ENCODE measurements around the gene NUP85. TPM values are rescaled to one million over a fixed set of nuclear protein-coding genes. Genes with fewer than 3 reads are reported as not detected.
A peak's percentile ranks its signal among the peaks of the same experiment; 100 is the strongest.

NUP85 gene
- total and polyA plus RNA-seq, 2 experiments from 2014 or later, result 26.2 to 44.0 TPM

DNA sequence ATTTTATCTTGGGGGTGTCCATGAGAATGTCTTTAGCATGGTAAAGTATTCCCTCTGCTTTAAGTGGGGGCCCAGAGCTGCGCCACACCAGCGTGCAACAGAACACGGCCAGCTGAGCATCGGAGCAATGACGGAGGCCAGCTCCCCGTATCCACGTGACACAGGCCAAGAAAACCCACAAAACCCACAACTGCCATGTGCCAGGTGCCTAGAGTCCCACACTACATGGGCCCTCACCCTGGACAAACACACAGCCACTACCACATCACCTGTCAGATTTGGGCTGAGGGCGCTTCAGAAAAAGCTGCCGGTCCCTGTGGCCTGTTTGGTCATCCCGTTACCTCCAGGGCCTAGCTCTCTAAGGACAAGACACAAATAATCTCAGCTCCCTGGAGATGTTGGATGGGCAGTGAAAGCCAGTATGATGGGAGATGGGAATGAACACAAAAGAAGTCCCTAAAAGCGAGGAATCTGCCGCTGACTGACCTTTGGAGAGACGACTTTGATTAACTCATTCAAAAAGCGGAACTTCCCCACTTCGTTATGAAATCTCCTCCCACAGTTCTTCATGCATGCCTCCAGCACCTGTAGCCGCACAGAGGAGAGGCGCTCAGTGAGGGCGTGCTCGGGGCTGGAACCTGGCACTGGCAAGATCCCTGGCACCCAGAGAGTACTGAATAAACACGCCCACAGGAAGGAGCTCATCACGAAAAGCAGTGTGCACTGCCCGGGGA lies 38.8 kb downstream of the NUP85 start:
- Histone ChIP-seq H3K27me3 (replicated peaks; ENCODE audit: insufficient read depth) (no peaks in the 10 kb centered on the region), H3F3A (ENCODE audit: insufficient read depth) (peaks cover 8% of the 10 kb centered on the region; the same call in 1 of the 2 replicates), H3K36me3 (ENCODE audit: low read depth) (peaks cover 12% of the 10 kb centered on the region; the same call in 1 of the 2 replicates), H3K4me2 (ENCODE audit: unreplicated experiment) (no peak overlapping the region), H2AFZ (no peak overlapping the region), H3K9ac (no peak overlapping the region), H3K4me1 (ENCODE audit: insufficient read depth) (0 out of 2 replicates have a peak, but pooled peaks cover 3% of the 10 kb centered on the region), H3K79me2 (ENCODE audit: insufficient read depth) (peaks cover 30% of the 10 kb centered on the region), H3K9me3 (ENCODE audit: low read depth) (no peaks in the 10 kb centered on the region), H3K4me3 (no peak overlapping the region), H3K27ac (no peak overlapping the region), H4K20me1 (ENCODE audit: insufficient read depth) (no peaks in the 10 kb centered on the region), H3K9me2 (ENCODE audit: insufficient read depth) (no peaks in the 10 kb centered on the region)
- 89% methylated on average over 22 of the region's 22 CpGs for WGBS, 2 experiments (ENCODE audit: low coverage in 1 of 2, low lambda C conversion rate in 2 of 2, missing lambda C conversion rate in 2 of 2)
- TF ChIP-seq EZH2 (IDR thresholded peaks at IDR 0.05; ENCODE audit: insufficient read depth, poor library complexity, severe bottlenecking), result no peak
- no peak for TF ChIP-seq EZH2phosphoT487 (IDR thresholded peaks at IDR 0.05; ENCODE audit: insufficient read depth, low read depth)
- no peak for DNase-seq
- in situ Hi-C loops (cut with MboI), result no loop called here

DNA sequence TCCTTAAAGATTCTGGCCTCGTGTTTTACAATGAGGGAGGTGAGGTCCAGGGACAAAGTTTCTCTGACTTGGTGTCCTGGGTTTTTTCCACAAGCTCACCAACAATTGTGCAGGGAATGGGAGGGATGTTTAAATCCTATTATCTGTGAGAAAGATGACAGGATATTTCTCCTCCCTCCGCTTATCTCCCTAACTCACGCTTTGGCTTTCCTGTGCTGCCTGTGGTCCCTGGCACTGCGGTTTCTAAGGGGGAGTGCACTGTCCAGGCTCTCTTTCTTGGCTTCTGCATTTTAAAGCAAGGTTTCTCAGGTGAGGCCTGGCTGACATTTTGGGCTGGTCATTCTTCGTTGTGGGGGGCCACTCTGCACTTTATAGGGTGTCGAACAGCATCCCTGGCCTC lies 39.5 kb downstream of the NUP85 start:
- no peak overlapping the region for H3K27ac ChIP-seq
- H3K4me2 ChIP-seq (ENCODE audit: unreplicated experiment), result no peak overlapping the region
- peaks cover 11% of the 10 kb centered on the region; the same call in 1 of the 2 replicates for H3F3A ChIP-seq (ENCODE audit: insufficient read depth)
- 89 to 91% methylated on average over 6 of the region's 6 CpGs for WGBS, 2 experiments (ENCODE audit: low coverage in 1 of 2, low lambda C conversion rate in 2 of 2, missing lambda C conversion rate in 2 of 2)
- DNase-seq, result no peak
- no peak overlapping the region for H3K4me3 ChIP-seq
- no peak overlapping the region for H3K9ac ChIP-seq
- H3K9me3 ChIP-seq (ENCODE audit: low read depth), result no peaks in the 10 kb centered on the region
- H3K36me3 ChIP-seq (ENCODE audit: low read depth), result peaks cover 12% of the 10 kb centered on the region; the same call in 1 of the 2 replicates
- in situ Hi-C loops (cut with MboI), result no loop called here
- 0 out of 2 replicates have a peak, but pooled peaks cover 7% of the 10 kb centered on the region for H3K4me1 ChIP-seq (ENCODE audit: insufficient read depth)
- no peaks in the 10 kb centered on the region for H4K20me1 ChIP-seq (ENCODE audit: insufficient read depth)
- H3K9me2 ChIP-seq (ENCODE audit: insufficient read depth), result no peaks in the 10 kb centered on the region
- H2AFZ ChIP-seq, result no peak overlapping the region
- peaks cover 38% of the 10 kb centered on the region for H3K79me2 ChIP-seq (ENCODE audit: insufficient read depth)
- no peaks in the 10 kb centered on the region for H3K27me3 ChIP-seq (replicated peaks; ENCODE audit: insufficient read depth)
- TF ChIP-seq EZH2phosphoT487 (IDR thresholded peaks at IDR 0.05; ENCODE audit: insufficient read depth, low read depth), result no peak
- no peak for TF ChIP-seq EZH2 (IDR thresholded peaks at IDR 0.05; ENCODE audit: insufficient read depth, poor library complexity, severe bottlenecking)

DNA sequence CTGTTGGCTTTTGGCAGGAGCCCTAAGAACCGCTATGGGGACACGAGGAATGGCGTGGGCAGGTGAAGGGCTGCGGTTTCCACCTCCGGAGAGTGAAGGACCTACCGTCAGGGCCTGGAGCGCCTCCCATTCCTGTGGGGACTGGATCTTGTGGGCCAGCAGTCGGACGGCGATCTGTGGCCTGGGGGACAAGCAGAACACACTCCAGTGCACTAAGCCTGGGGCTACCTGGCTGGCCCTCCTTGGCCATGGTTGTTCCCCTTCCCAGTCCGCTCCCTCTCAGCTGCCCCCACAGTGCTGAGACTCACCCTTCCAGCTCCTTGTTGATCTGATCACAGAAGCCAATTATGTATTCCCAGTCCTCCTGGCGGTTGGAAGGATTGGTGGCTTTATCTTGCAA lies 40.9 kb downstream of the NUP85 start:
- Histone ChIP-seq H3K27me3 (replicated peaks; ENCODE audit: insufficient read depth) (no peaks in the 10 kb centered on the region), H3K27ac (no peak overlapping the region), H3K9me3 (ENCODE audit: low read depth) (no peaks in the 10 kb centered on the region), H4K20me1 (ENCODE audit: insufficient read depth) (no peaks in the 10 kb centered on the region), H2AFZ (no peak overlapping the region), H3F3A (ENCODE audit: insufficient read depth) (peaks cover 20% of the 10 kb centered on the region; the same call in 1 of the 2 replicates), H3K9ac (no peak overlapping the region), H3K4me3 (no peak overlapping the region), H3K36me3 (ENCODE audit: low read depth) (peaks cover 4% of the 10 kb centered on the region; the same call in 1 of the 2 replicates), H3K9me2 (ENCODE audit: insufficient read depth) (no peaks in the 10 kb centered on the region), H3K4me1 (ENCODE audit: insufficient read depth) (peaks cover 13% of the 10 kb centered on the region), H3K4me2 (ENCODE audit: unreplicated experiment) (no peak overlapping the region), H3K79me2 (ENCODE audit: insufficient read depth) (peaks cover 51% of the 10 kb centered on the region)
- TF ChIP-seq EZH2phosphoT487 (IDR thresholded peaks at IDR 0.05; ENCODE audit: insufficient read depth, low read depth) (no peak), EZH2 (IDR thresholded peaks at IDR 0.05; ENCODE audit: insufficient read depth, poor library complexity, severe bottlenecking) (no peak)
- in situ Hi-C loops (cut with MboI), result no loop called here
- WGBS, 2 experiments (ENCODE audit: low coverage in 1 of 2, low lambda C conversion rate in 2 of 2, missing lambda C conversion rate in 2 of 2), result 93 to 95% methylated on average over 12 of the region's 12 CpGs
- DNase-seq, result no peak

DNA sequence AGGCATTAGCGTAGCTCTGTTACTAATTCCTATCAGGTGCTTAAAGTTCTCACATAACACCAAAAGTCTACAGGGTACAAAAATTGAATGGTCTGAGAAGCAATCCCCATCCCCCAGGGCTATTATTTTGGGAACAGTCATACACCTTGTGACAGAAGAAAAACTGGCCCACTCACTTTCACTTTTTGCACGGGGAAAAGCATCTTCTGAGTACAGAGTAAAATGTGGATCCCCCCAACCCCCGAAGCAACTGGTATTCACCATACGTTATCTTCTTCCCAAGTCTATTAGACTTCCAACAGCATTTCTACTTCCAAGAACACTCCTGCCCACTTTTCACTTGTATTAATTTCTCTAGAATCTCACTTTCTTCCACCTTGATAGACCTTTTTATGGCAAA lies 44.1 kb downstream of the NUP85 start:
- H3K27ac ChIP-seq, result no peak overlapping the region; the same call in 1 of the 2 replicates
- peaks cover 13% of the 10 kb centered on the region; the same call in 1 of the 2 replicates for H3F3A ChIP-seq (ENCODE audit: insufficient read depth)
- H3K9me3 ChIP-seq (ENCODE audit: low read depth), result no peaks in the 10 kb centered on the region
- H3K27me3 ChIP-seq (replicated peaks; ENCODE audit: insufficient read depth), result no peaks in the 10 kb centered on the region
- in situ Hi-C loops (cut with MboI), result no loop called here
- H2AFZ ChIP-seq, result no peak overlapping the region
- no peak for TF ChIP-seq EZH2 (IDR thresholded peaks at IDR 0.05; ENCODE audit: insufficient read depth, poor library complexity, severe bottlenecking)
- no peak for TF ChIP-seq EZH2phosphoT487 (IDR thresholded peaks at IDR 0.05; ENCODE audit: insufficient read depth, low read depth)
- H3K4me3 ChIP-seq, result no peak overlapping the region
- no peak overlapping the region; the same call in 1 of the 2 replicates for H3K9ac ChIP-seq
- H3K4me1 ChIP-seq (ENCODE audit: insufficient read depth), result peaks cover 10% of the 10 kb centered on the region
- DNase-seq, result no peak
- no peaks in the 10 kb centered on the region for H3K9me2 ChIP-seq (ENCODE audit: insufficient read depth)
- H4K20me1 ChIP-seq (ENCODE audit: insufficient read depth), result no peaks in the 10 kb centered on the region
- 72 to 74% methylated on average over 4 of the region's 4 CpGs for WGBS, 2 experiments (ENCODE audit: low coverage in 1 of 2, low lambda C conversion rate in 2 of 2, missing lambda C conversion rate in 2 of 2)
- H3K79me2 ChIP-seq (ENCODE audit: insufficient read depth), result peaks cover 80% of the 10 kb centered on the region
- H3K36me3 ChIP-seq (ENCODE audit: low read depth), result no peaks in the 10 kb centered on the region; the same call in 1 of the 2 replicates
- H3K4me2 ChIP-seq (ENCODE audit: unreplicated experiment), result peak overlapping the region; percentile 58
